ENCODE measurements around the gene KRTAP12-1. TPM values are rescaled to one million over a fixed set of nuclear protein-coding genes. Genes with fewer than 3 reads are reported as not detected.

KRTAP12-1 gene
- total and polyA plus RNA-seq, 2 of the 8 experiments (the other 6 are each of a cell fraction or from before 2014, with no cell fraction given): 0.50 to 0.73 TPM

DNA sequence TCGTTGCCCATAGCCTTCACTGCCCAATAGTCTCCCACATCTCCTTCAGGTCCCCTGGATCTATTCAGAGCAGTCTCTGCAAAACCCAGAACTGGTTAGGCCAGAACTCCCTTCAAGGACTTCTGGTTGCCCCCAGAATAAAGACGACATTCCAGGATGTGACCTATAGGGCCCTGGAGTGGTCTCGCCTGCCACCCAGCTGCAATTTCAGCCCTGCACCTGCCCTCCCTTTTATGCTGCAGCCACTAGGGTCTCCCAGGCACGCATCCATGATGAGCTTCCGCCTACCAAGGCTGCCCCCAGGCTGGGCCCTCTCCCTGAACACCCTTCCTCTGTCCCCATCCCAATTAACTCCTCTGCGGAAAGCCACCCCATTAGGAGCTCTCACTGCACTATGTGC, 36.6 kb upstream of the KRTAP12-1 start (continued):
- TF ChIP-seq CHD7 (IDR thresholded peaks at IDR 0.05; ENCODE audit: insufficient replicate concordance, low read length) (no peak), CREB1 (IDR thresholded peaks at IDR 0.05) (no peak), CTBP2 (IDR thresholded peaks at IDR 0.05; ENCODE audit: borderline replicate concordance, insufficient read depth, insufficient read length, low read length) (no peak), POLR2AphosphoS5 (IDR thresholded peaks at IDR 0.05; ENCODE audit: low read depth, low read length) (no peak), EZH2 (IDR thresholded peaks at IDR 0.05; ENCODE audit: low read depth, low read length, severe bottlenecking) (no peak), CHD1 (IDR thresholded peaks at IDR 0.05; ENCODE audit: low read depth, low read length) (no peak), SP1 (IDR thresholded peaks at IDR 0.05; ENCODE audit: low read depth, low read length) (no peak), NRF1 (IDR thresholded peaks at IDR 0.05; ENCODE audit: low read depth, low read length) (no peak), CHD2 (IDR thresholded peaks at IDR 0.05; ENCODE audit: low read length) (no peak), RXRA (IDR thresholded peaks at IDR 0.05; ENCODE audit: insufficient read depth, low read depth, low read length) (no peak), SAP30 (IDR thresholded peaks at IDR 0.05; ENCODE audit: insufficient read depth, insufficient replicate concordance, low read length) (no peak), NANOG (IDR thresholded peaks at IDR 0.05; ENCODE audit: insufficient read depth, low read depth, low read length, poor library complexity, severe bottlenecking) (no peak)

Measured in H1 (cell line).